ENCODE data around the gene SLC41A2. TPM values are rescaled to one million over a fixed set of nuclear protein-coding genes. Genes with fewer than 3 reads are reported as not detected.

Gene SLC41A2
- total and polyA plus RNA-seq, 2 of the 13 experiments (the other 11 are each of a cell fraction or from before 2014, with no cell fraction given) = 2.3 to 12.8 TPM

- TF ChIP-seq, protein P1, sequence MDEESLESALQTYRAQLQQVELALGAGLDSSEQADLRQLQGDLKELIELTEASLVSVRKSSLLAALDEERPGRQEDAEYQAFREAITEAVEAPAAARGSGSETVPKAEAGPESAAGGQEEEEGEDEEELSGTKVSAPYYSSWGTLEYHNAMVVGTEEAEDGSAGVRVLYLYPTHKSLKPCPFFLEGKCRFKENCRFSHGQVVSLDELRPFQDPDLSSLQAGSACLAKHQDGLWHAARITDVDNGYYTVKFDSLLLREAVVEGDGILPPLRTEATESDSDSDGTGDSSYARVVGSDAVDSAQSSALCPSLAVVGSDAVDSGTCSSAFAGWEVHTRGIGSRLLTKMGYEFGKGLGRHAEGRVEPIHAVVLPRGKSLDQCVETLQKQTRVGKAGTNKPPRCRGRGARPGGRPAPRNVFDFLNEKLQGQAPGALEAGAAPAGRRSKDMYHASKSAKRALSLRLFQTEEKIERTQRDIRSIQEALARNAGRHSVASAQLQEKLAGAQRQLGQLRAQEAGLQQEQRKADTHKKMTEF (CRISPR knock-in tag; IDR thresholded peaks at IDR 0.05) = 0 out of 2 replicates have a peak, but pooled peaks have one; percentile 43
- TF ChIP-seq RNF2 (conservative IDR thresholded peaks at IDR 0.05; ENCODE audit: low read depth) (0 out of 2 replicates have a peak, but pooled peaks have one; percentile 23), MXD4 (CRISPR knock-in tag; IDR thresholded peaks at IDR 0.05) (0 out of 2 replicates have a peak, but pooled peaks have one; percentile 34), RXRB (CRISPR knock-in tag; IDR thresholded peaks at IDR 0.05; ENCODE audit: borderline replicate concordance) (no peak; the same call in 1 of the 2 replicates), ZNF331 (CRISPR knock-in tag; IDR thresholded peaks at IDR 0.05) (no peak), TAF1 (CRISPR knock-in tag; IDR thresholded peaks at IDR 0.05) (peak; percentile 65; the same call in 1 of the 2 replicates), ATF3 (CRISPR knock-in tag; IDR thresholded peaks at IDR 0.05) (peak; percentile 45; the same call in 1 of the 2 replicates), SIN3A (IDR thresholded peaks at IDR 0.05; ENCODE audit: borderline replicate concordance, low read depth, low read length) (peak; percentile 48; the same call in 1 of the 2 replicates), HNRNPLL (IDR thresholded peaks at IDR 0.05; ENCODE audit: low read depth, low read length, poor library complexity, severe bottlenecking) (peak; percentile 18), ZNF564 (CRISPR knock-in tag; IDR thresholded peaks at IDR 0.05) (peak; percentile 98), POLR2A (IDR thresholded peaks at IDR 0.05; ENCODE audit: insufficient read depth in 1 of 2, low read depth in 2 of 2, low read length in 2 of 2) (peak; percentile 56 to 69; a peak in 3 of 4 replicates), ZNF660 (CRISPR knock-in tag; IDR thresholded peaks at IDR 0.05; ENCODE audit: borderline replicate concordance, low read depth) (no peak), FOXC1 (CRISPR knock-in tag; IDR thresholded peaks at IDR 0.05; ENCODE audit: borderline replicate concordance) (no peak), ZNF639 (CRISPR knock-in tag; conservative IDR thresholded peaks at IDR 0.05) (0 out of 2 replicates have a peak, but pooled peaks have one; percentile 37), ZNF333 (CRISPR knock-in tag; IDR thresholded peaks at IDR 0.05; ENCODE audit: borderline replicate concordance) (0 out of 2 replicates have a peak, but pooled peaks have one; percentile 5), NFKB2 (CRISPR knock-in tag; IDR thresholded peaks at IDR 0.05; ENCODE audit: borderline replicate concordance) (peak; percentile 53; the same call in 1 of the 2 replicates), ZBTB20 (CRISPR knock-in tag; IDR thresholded peaks at IDR 0.05; ENCODE audit: borderline replicate concordance, low read depth) (peak; percentile 28; the same call in 1 of the 2 replicates)
- TF ChIP-seq, protein P2, sequence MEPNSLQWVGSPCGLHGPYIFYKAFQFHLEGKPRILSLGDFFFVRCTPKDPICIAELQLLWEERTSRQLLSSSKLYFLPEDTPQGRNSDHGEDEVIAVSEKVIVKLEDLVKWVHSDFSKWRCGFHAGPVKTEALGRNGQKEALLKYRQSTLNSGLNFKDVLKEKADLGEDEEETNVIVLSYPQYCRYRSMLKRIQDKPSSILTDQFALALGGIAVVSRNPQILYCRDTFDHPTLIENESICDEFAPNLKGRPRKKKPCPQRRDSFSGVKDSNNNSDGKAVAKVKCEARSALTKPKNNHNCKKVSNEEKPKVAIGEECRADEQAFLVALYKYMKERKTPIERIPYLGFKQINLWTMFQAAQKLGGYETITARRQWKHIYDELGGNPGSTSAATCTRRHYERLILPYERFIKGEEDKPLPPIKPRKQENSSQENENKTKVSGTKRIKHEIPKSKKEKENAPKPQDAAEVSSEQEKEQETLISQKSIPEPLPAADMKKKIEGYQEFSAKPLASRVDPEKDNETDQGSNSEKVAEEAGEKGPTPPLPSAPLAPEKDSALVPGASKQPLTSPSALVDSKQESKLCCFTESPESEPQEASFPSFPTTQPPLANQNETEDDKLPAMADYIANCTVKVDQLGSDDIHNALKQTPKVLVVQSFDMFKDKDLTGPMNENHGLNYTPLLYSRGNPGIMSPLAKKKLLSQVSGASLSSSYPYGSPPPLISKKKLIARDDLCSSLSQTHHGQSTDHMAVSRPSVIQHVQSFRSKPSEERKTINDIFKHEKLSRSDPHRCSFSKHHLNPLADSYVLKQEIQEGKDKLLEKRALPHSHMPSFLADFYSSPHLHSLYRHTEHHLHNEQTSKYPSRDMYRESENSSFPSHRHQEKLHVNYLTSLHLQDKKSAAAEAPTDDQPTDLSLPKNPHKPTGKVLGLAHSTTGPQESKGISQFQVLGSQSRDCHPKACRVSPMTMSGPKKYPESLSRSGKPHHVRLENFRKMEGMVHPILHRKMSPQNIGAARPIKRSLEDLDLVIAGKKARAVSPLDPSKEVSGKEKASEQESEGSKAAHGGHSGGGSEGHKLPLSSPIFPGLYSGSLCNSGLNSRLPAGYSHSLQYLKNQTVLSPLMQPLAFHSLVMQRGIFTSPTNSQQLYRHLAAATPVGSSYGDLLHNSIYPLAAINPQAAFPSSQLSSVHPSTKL (CRISPR knock-in tag; IDR thresholded peaks at IDR 0.05) = no peak
- TF ChIP-seq, protein P3, sequence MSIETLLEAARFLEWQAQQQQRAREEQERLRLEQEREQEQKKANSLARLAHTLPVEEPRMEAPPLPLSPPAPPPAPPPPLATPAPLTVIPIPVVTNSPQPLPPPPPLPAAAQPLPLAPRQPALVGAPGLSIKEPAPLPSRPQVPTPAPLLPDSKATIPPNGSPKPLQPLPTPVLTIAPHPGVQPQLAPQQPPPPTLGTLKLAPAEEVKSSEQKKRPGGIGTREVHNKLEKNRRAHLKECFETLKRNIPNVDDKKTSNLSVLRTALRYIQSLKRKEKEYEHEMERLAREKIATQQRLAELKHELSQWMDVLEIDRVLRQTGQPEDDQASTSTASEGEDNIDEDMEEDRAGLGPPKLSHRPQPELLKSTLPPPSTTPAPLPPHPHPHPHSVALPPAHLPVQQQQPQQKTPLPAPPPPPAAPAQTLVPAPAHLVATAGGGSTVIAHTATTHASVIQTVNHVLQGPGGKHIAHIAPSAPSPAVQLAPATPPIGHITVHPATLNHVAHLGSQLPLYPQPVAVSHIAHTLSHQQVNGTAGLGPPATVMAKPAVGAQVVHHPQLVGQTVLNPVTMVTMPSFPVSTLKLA (IDR thresholded peaks at IDR 0.05) = peak; percentile 30; the same call in 1 of the 2 replicates
These were observed at the start of gene SLC41A2 (continued) for GRCh38 chr12:104958001-104958804.

Data from HepG2 (cell line).